Mesenteric fat pad (tissue), 1 donor: ENCODE data around the gene DPH2. TPM values are rescaled to one million over a fixed set of nuclear protein-coding genes. Genes with fewer than 3 reads are reported as not detected.

ENCODE experiments used
- DNase-seq: peaks from one replicate; pipeline ENCODE4 v3.0.0-alpha.2; 2020; ENCODE audit warnings: low spot score
- long read RNA-seq: library from polyadenylated mRNA; unstranded; transcript quantifications from one replicate; pipeline ENCODE4 v2.0.0, GENCODE V29; 2020
- total RNA-seq: library from RNA; stranded (reverse); fragmentation: NEBNext Ultra II Directional; extraction: Animal tissue kit (Norgen Biotek cat#: 25700); gene quantifications from one replicate; pipeline ENCODE4 v1.2.1, GENCODE V29; 2021
- donor health status: DM: yes; HTN: yes; CAD: no.

The DPH2 gene
- total RNA-seq, result 23.2 TPM
- long read RNA-seq, transcript DPH2-201 (6 exons, 2,472 nt), result major isoform, 35 of 60 reads
- long read RNA-seq, partial matches to known transcripts, result 8 of 60 reads
- long read RNA-seq, other reads (novel, unspliced or antisense), result 13 of 60 reads

GRCh38 chr1:43969746-43970466 is at the start of gene DPH2:
TSS of gene DPH2 (plus strand) at chr1:43970010. CDS start at chr1:43970176, 166 bp downstream.
- peak; percentile 98 for DNase-seq

DNA sequence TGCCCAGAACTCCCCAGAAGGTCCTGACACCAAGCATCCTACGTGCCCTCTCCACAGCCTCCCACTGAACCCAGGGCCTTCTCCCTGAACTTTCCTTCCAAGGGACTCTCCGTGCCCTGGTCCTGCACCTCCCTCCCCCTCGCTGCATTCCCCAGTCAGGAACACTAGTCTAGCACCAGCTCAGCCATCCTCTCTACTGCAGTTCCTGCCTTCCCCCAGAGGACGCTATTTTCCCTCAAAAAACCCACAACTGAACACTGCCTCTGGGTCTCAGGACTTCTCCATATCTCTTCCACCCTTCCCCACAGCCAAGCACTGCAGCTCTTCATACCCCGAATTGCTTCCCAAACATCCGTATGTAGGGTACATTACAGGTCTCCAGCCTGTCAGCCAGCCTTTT is 48.8 kb upstream of the DPH2 start:
- no peak for DNase-seq

- DNase-seq, result no peak
These were observed 45.3 kb upstream of the DPH2 start for GRCh38 chr1:43924516-43924915.

DNA sequence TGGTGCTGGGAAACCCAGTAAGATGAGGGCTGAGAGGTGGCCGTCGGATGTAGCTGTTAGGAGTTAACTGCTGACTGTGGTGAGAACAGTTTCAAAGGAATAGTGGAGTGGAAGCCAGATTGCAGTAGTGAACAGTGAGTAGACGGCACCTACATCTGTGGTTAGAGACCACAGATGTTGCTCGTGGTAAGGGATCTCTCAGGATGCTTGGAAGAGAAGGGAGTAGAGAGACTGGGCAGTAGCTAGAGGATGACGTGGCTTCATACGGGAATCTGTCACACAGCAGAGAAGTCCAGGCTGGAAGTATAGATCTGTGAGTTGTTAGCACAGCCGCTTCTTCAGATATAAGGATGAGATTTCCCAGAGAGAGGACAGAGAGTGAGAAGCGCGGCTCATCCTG is 44.0 kb upstream of the DPH2 start:
- DNase-seq, result no peak

DNA sequence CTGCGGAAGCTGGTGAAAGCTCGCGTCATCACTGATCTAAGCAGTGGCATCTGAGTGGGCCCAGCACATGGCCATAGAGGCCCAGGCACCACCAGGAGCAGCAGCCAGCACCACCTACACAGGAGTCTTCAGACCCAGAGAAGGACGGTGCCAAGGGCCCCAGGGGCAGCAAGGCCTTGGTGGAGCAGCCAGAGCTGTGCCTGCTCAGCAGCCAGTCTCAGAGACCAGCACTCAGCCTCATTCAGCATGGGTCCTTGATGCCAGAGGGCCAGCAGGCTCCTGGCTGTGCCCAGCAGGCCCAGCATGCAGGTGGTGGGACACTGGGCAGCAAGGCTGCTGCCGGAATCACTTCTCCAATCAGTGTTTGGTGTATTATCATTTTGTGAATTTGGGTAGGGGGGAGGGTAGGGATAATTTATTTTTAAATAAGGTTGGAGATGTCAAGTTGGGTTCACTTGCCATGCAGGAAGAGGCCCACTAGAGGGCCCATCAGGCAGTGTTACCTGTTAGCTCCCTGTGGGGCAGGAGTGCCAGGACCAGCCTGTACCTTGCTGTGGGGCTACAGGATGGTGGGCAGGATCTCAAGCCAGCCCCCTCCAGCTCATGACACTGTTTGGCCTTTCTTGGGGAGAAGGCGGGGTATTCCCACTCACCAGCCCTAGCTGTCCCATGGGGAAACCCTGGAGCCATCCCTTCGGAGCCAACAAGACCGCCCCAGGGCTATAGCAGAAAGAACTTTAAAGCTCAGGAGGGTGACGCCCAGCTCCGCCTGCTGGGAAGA is 39.5 kb upstream of the DPH2 start:
- DNase-seq, result no peak

DNA sequence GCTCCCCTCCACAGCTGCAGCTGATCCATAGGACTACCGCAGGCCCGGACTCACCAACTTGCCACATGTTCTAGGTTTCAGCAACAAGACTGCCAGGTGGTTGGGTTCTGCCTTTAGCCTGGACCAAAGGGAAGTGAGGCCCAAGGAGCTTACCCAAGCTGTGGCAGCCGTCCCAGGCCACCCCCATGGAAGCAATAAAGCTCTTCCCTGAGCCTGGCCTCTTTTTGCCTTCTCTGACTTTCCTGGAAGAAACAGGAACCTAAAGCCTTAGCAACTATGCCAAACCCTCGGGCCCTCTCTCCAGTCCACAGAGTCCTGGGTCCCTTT is 38.9 kb upstream of the DPH2 start:
- no peak for DNase-seq

DNA sequence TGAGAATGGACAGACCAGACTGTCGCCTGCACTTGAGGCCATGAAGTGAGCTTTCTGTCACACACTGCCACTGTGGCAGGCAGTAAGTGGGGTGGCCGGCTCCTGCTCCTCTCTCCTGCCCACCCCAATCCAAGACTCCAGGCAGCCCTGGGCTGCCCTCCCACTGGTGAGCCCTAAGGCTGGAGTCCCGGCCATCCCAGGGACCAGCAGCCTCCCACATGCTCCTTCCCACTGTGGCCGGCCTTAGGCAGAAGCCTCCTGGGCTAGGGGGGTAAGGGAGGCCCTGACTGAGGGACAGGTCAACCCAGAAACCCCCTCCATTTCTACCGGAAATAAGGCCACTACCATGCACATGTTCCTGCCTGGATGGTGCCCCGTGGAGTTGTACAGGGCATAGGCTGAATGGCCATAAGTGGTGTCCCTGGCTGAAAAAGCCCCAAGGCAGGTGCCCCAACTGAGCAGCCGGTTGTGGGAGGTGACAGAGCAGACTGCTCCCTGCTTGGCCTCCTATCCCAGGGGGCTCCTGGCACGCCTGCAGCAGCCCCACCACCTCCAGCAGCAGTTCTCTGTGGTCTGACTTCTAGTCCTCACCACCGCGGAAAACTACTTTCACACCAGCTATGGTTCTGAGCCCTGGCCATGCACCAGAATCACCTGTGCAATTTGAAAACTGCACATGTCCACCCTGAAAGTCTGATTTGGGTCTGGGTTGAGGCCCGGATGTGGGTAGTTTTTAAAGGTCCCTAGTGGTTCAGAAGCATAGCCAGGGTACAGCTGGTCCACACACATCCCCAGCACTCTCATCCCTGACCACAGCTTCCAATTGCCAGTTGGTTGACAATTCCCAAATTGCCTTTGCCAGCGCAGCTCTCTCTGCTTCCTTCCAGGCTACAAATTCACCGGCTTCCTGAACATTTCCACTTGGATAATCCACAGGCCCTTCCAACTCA is 37.8 kb upstream of the DPH2 start:
- no peak for DNase-seq

- no peak for DNase-seq
These were observed 36.9 kb upstream of the DPH2 start for GRCh38 chr1:43932786-43933385.

DNA sequence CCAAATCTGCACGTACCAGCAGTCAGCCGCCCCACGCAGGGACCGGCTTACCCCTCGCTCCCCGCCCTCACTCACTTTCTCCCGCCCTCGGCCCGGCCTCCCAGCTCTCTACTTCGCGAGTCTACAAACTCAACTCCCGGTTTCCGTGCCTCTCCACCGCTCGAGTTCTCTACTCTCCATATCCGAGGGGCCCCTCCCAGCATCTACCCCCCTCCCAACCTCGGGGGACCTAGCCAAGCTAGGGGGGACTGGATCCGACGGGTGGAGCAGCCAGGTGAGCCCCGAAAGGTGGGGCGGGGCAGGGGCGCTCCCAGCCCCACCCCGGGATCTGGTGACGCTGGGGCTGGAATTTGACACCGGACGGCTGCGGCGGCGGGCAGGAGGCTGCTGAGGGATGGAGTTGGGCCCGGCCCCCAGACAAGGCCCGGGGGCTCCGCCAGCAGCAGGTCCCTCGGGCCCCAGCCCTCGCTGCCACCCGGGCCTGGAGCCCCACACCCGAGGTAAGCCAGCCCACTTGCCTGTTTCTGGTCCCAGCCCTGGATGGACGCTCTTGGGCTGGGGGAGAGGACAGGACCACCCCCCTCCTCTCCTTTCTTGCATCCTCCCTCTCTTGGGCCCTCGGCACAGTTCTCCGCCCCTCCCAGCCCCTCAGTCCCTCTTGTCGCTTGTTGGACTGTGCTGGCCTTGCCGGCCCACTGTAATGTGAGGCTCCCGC is 36.3 kb upstream of the DPH2 start, which contains the start of gene ARTN:
ARTN (plus strand) TSS at position 416 of the 715 bp plus-strand sequence. CDS start 1,856 bp downstream, outside the sequence.
- no peak for DNase-seq

DNA sequence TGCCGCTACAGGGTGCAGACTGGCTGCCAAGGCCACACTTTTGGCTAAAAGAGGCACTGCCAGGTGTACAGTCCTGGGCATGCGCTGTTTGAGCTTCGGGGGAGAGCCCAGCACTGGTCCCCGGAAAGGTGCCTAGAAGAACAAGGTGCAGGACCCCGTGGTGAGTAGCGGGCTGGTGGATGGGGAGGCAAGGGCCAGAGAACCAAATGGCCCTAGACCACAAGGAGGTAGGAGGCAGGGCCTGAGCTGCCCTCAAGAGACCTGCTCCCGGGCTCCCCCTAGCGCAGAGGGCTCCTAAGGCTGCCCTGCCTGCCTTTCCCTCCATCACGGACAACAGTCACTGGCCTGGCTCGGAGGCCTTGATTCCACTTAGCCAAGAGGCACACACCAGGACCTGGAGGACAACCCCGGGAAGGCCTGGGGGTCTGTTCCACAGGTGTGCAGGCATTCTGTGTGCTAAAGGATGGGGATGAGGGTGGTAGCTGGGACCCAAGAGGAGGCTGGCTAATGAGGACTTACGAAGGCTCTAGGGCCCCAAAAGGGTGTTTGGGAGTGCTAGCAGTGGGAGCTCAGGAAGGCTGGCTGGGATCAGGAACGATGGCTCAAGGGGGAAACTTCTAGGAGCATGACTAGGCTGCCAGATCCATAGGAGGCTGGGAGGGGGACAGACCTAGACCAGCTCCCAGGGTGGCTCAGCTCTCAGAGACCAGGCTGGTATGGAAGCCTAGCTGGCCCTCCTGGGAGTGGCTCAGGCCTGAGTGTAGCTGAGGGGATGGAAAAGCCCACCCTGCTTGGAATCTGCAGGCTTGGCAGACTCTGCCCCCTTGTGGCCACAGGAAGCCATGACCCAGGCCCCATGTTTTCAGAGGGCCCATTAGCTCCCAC is 35.5 kb upstream of the DPH2 start:
- no peak for DNase-seq

GRCh38 chr1:43934986-43935324 is 34.9 kb upstream of the DPH2 start:
- DNase-seq, result no peak

- no peak for DNase-seq
These were observed 33.9 kb upstream of the DPH2 start for GRCh38 chr1:43935711-43936427.

DNA sequence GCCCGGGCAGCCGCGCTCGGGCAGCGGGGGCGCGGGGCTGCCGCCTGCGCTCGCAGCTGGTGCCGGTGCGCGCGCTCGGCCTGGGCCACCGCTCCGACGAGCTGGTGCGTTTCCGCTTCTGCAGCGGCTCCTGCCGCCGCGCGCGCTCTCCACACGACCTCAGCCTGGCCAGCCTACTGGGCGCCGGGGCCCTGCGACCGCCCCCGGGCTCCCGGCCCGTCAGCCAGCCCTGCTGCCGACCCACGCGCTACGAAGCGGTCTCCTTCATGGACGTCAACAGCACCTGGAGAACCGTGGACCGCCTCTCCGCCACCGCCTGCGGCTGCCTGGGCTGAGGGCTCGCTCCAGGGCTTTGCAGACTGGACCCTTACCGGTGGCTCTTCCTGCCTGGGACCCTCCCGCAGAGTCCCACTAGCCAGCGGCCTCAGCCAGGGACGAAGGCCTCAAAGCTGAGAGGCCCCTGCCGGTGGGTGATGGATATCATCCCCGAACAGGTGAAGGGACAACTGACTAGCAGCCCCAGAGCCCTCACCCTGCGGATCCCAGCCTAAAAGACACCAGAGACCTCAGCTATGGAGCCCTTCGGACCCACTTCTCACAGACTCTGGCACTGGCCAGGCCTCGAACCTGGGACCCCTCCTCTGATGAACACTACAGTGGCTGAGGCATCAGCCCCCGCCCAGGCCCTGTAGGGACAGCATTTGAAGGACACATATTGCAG is 33.2 kb upstream of the DPH2 start:
- DNase-seq, result no peak

DNA sequence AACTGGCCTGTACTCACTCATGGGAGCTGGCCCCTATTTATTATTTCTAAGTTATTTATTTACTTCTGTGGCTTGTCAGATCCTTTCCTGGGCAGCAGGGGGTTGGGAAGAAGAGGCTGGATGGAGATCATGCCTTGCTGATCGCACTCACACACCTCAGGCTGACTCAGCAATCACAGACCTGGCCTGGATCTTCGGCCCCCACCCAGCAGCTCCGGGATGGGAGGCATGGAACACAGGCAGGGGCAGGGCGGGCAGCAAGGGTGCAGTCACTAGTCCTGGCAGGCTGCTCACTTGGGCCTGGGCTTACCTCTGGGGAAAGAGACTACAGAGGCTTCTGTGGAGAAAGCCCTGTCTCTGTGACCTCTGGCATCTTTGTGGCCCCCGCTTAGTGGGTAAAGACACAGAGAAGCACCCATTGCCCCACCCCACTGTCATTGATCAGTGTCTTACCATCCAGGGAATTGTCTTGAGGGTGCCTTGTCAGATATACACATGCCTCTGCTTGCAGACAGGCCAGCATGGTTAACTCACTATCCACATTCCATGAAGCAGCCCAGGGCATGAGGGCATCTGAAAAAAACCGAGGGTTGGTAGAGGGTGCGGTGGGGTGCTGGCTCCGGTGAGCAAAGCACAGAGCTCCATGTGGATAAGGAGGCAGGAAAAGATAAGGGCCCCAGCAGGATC is 32.5 kb upstream of the DPH2 start:
- DNase-seq, result no peak

DNA sequence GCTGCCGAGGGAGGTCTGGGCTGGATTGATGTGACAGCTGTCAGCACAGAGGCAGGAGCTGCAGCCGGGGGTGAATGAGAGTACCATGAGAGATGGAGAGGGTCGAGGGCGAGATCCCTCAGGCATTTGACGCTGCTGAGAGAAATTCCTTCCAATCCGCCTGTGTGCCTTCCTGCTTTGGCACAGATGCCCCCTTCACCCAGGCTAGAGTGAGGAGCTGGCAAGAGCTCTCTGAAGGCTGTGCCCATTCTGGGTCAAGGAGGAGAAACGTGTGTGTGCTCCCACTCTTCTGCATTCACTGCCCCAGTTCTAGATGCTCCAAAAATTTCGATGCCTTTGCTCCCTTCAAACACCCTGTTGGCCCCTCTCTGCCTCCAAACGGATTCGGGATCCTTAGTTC is 31.4 kb upstream of the DPH2 start:
- DNase-seq, result no peak

DNA sequence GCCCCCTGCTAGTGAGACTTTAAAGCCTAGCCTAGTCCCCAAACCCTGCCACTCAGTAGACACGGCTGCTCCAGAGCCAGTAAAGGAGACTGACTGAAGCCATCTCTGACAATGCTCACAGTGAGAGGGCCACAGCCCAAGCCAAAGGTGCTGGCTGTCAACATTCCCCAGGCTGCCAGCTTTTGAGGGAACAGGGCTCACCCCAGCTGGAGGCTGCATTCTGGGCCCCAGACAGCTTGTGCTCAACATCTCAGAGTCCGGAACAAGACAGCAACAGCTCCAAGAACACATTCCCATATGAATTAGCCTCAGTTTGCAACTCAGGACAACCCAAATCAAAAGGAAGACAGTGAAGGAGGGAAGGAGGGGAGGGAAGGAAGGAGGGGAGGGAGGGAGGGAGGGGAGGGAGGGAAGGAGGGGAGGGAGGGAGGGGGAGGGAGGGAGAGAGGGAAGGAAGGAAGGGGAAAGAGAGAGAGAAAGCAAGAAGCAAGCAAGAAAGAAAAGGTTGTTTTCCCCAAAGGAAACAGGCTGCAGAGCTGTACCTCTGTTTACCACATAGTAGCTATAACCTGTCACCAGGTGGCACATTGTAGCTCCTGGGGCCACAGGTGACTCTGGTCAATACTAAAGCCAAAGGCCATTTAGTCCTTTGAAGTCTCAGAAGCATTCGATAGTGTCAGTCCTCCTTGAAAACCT is 30.8 kb upstream of the DPH2 start:
- no peak for DNase-seq

DNA sequence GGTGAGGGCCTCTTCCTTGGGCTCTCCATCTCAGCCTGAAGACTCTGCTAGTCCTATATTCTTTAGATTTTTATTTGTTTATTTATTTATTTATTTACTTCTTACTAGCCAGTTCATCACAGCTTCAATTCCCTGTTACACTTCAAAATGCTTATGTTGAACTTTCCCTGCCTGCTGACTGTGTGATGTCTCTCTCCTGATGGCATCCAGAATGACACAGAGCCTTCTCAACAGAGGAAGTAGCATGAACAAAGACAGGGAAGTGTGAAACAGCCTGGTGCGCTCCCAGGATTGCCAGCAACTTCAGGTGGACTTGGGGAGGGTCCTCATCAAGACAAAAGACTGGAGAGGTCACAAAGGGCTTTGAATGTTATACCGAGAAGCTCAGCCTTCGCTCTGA is 27.4 kb upstream of the DPH2 start:
- no peak for DNase-seq
